Heart left ventricle (tissue), 13 donors: ENCODE data around the gene KIAA1614.

Source experiments
- POLR2A ChIP-seq, 2 donors: fragments of 450-650 bp; IDR thresholded peaks; one replicate each; pipeline ENCODE4 v1.6.1; 2017; ENCODE audit warnings: antibody characterized with exemption in 2 of 2, mild to moderate bottlenecking in 2 of 2, moderate library complexity in 2 of 2
- TF ChIP-seq, protein P1 (sequence below), 12 donors: fragments of 200-600 bp; sonication (generic) in 4 of 12; IDR thresholded peaks; one replicate each; pipeline versions ENCODE4 v1.5.0 to v1.8.0; 2018 to 2022; ENCODE audit warnings: antibody characterized with exemption in 12 of 12, mild to moderate bottlenecking in 5 of 12
- donor health status: ischemic (EF 13 %, LVEDD 7.1; RV severe dilation, severe dysfunction).
- donor health status: DM: no; HTN: yes; CAD: no.
- donor health status: DM: no; HTN: no; CAD: no.
- donor health status: ischemic (EF 25% LVEDD 6.9; RV normal size, moderate dysfunction).
- donor health status: ischemic (EF 25% LVEDD 5.7; RV mildly dilated, moderate dysfunction).
- donor health status: ischemic (EF 35%, LVEDD 5.7; RV mildly dilated, moderate dysfunction).
- donor health status: nonischemic (EF 11% LVEDD 7.7; RV severe dilation, severe dysfunction).
- donor health status: DM: yes; HTN: yes; CAD: no.
- donor health status: PGD.
- donor health status: ischemic (EF 29% LVEDD 5.4; RV normal size, mild dysfunction).
- donor health status: nonischemic (EF 23%, LVEDD 6.1; RV moderate dilation, normal function).

DNA sequence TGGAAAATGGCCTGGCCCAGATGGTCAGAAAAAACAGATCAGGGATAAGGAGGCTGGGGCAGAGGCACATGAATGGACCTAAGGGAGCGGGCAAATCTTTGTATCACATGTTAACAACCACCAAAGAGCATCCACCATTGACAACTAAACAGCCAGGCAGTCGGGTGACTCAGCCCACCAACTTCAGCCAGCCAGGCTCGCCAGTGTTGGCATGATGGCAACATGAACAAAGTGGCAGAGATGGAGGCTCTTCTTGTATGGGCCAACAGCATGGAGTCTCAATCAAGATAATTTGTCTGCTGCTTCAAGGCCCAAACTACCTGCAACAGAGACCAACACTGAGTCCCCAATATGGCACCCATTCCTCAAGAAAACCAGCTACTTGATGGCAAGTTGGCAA lies 16.5 kb upstream of the KIAA1614 start:
- TF ChIP-seq, protein P1, sequence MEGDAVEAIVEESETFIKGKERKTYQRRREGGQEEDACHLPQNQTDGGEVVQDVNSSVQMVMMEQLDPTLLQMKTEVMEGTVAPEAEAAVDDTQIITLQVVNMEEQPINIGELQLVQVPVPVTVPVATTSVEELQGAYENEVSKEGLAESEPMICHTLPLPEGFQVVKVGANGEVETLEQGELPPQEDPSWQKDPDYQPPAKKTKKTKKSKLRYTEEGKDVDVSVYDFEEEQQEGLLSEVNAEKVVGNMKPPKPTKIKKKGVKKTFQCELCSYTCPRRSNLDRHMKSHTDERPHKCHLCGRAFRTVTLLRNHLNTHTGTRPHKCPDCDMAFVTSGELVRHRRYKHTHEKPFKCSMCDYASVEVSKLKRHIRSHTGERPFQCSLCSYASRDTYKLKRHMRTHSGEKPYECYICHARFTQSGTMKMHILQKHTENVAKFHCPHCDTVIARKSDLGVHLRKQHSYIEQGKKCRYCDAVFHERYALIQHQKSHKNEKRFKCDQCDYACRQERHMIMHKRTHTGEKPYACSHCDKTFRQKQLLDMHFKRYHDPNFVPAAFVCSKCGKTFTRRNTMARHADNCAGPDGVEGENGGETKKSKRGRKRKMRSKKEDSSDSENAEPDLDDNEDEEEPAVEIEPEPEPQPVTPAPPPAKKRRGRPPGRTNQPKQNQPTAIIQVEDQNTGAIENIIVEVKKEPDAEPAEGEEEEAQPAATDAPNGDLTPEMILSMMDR (IDR thresholded peaks at IDR 0.05) = no peak
- TF ChIP-seq POLR2A (IDR thresholded peaks at IDR 0.05) = no peak
